Lung (tissue), 12 donors: ENCODE measurements around the gene TSPYL2. TPM values are rescaled to one million over a fixed set of nuclear protein-coding genes. Genes with fewer than 3 reads are reported as not detected.

Experiments used
- ATAC-seq: fragments of 200-7000 bp; cut with Tn5 transposase; one replicate; pipeline ENCODE4 v1.9.1; 2020; ENCODE audit warnings: moderate number of reproducible peaks; ENCODE audit not compliant: insufficient read depth, low FRiP score
- DNase-seq, 3 donors: peaks; one replicate each; pipeline ENCODE4 v3.0.0-alpha.2; 2013 to 2017
- H3K27ac ChIP-seq, 2 donors: one replicate each; pipeline ENCODE4 v1.5.1; 2013; ENCODE audit warnings: mild to moderate bottlenecking in 2 of 2, moderate library complexity in 2 of 2, control low read depth in 1 of 2, inconsistent platforms in 1 of 2, low read depth in 1 of 2, low read length in 1 of 2
- H3K27me3 ChIP-seq, 3 donors: one replicate each; pipeline ENCODE4 v1.5.1; 2013; ENCODE audit warnings: low read length in 2 of 3; ENCODE audit not compliant: control insufficient read depth in 3 of 3, insufficient read depth in 3 of 3
- H3K36me3 ChIP-seq, 4 donors: one replicate each; pipeline ENCODE4 v1.5.1; 2013; ENCODE audit warnings: low read length in 4 of 4, mild to moderate bottlenecking in 1 of 4, moderate library complexity in 1 of 4; ENCODE audit not compliant: control insufficient read depth in 4 of 4, insufficient read depth in 4 of 4
- H3K4me1 ChIP-seq, 5 donors: one replicate each; pipeline ENCODE4 v1.5.1; 2013; ENCODE audit warnings: low read length in 5 of 5, mild to moderate bottlenecking in 2 of 5, moderate library complexity in 1 of 5; ENCODE audit not compliant: control insufficient read depth in 5 of 5, insufficient read depth in 5 of 5
- H3K4me3 ChIP-seq: one replicate; pipeline ENCODE4 v1.5.1; 2013; ENCODE audit warnings: mild to moderate bottlenecking, control low read depth, moderate library complexity
- H3K9ac ChIP-seq, 2 donors: one replicate each; pipeline ENCODE4 v1.5.1; 2013; ENCODE audit warnings: low read length in 2 of 2, control low read depth in 1 of 2; ENCODE audit not compliant: insufficient read depth in 1 of 2
- H3K9me3 ChIP-seq, 4 donors: one replicate each; pipeline ENCODE4 v1.5.1; 2013; ENCODE audit warnings: low read length in 3 of 4, mild to moderate bottlenecking in 1 of 4, moderate library complexity in 1 of 4; ENCODE audit not compliant: control insufficient read depth in 4 of 4, insufficient read depth in 3 of 4
- CTCF ChIP-seq: IDR thresholded peaks from 2 replicates; pipeline ENCODE4 v1.5.1; 2012; ENCODE audit warnings: mild to moderate bottlenecking; ENCODE audit errors: control extremely low read depth, extremely low read depth
- WGBS, 2 donors: extraction: QIAGEN DNeasy Blood & Tissue Kit; methylation state at CpG; one replicate each; pipeline ENCODE4 v1.1.7; 2013; 5-methylcytosine and 5-hydroxymethylcytosine counted together
- polyA plus RNA-seq, 2 donors: library from polyadenylated mRNA; stranded (reverse); fragments of 200-250 nt; gene quantifications; one replicate each; pipeline ENCODE4 v1.2.1, GENCODE V29; 2013
- total RNA-seq, 2 donors: library from RNA; depleted of rRNA in 1 of 2; stranded (reverse); fragments of >200 nt in 1 of 2; gene quantifications; one replicate each; pipeline ENCODE4 v1.2.1, GENCODE V29; 2014 to 2021
- donor health status: control.
- donor health status: control.
- donor health status: Bipolar disorder and iron deficiency.
- donor health status: healthy.
- donor health status: DM: yes; HTN: yes; CAD: no.

Gene TSPYL2
- total and polyA plus RNA-seq, 4 donors = 20.8 to 66.2 (median 36.7) TPM

- DNase-seq = peak in 2 of 3 donors; percentile 2 to 44
- Histone ChIP-seq H3K4me3 (no peak overlapping the region), H3K27ac (peak overlapping the region in 1 of 2 donors; percentile 36), H3K9me3 (peaks cover 0 to 6% (median 0%) of the 10 kb centered on the region in 4 donors), H3K27me3 (peaks cover 0 to 20% (median 10%) of the 10 kb centered on the region in 3 donors), H3K36me3 (peaks cover 0 to 6% (median 3%) of the 10 kb centered on the region in 4 donors), H3K9ac (no peak overlapping the region), H3K4me1 (peaks cover 0 to 6% (median 0%) of the 10 kb centered on the region in 5 donors)
- no peak for TF ChIP-seq CTCF
- ATAC-seq = no peak
- WGBS, 2 donors = 69 to 81% methylated on average over 3 of the region's 3 CpGs
Measured at GRCh38 chrX:53116101-53116500, 33.9 kb downstream of the TSPYL2 start.

- TF ChIP-seq CTCF = no peak
- Histone ChIP-seq H3K27ac (no peak overlapping the region), H3K4me3 (no peak overlapping the region), H3K27me3 (peaks cover 0 to 10% (median 9%) of the 10 kb centered on the region in 3 donors), H3K36me3 (no peaks in the 10 kb centered on the region), H3K9ac (no peak overlapping the region), H3K9me3 (peaks cover 0 to 2% (median 1%) of the 10 kb centered on the region in 4 donors), H3K4me1 (peaks cover 0 to 3% (median 0%) of the 10 kb centered on the region in 5 donors)
- WGBS, 2 donors = 45 to 67% methylated on average over 1 of the region's 1 CpG
- no peak for ATAC-seq
- peak in 1 of 3 donors; percentile 4 for DNase-seq
Measured at GRCh38 chrX:53122013-53122412, 39.8 kb downstream of the TSPYL2 start.

GRCh38 chrX:53125506-53125905 is 43.3 kb downstream of the TSPYL2 start:
- Histone ChIP-seq H3K27ac (no peak overlapping the region), H3K4me1 (peaks cover 0 to 3% (median 0%) of the 10 kb centered on the region in 5 donors), H3K9ac (no peak overlapping the region), H3K36me3 (no peaks in the 10 kb centered on the region), H3K9me3 (peaks cover 0 to 4% (median 1%) of the 10 kb centered on the region in 4 donors), H3K4me3 (no peak overlapping the region), H3K27me3 (peaks cover 3 to 18% (median 11%) of the 10 kb centered on the region in 3 donors)
- ATAC-seq (no peak), DNase-seq (no peak)
- TF ChIP-seq CTCF = no peak

- WGBS, 2 donors = 86 to 100% methylated on average over 2 of the region's 2 CpGs
- TF ChIP-seq CTCF = no peak
- no peak for ATAC-seq
Measured at GRCh38 chrX:53126377-53126776, 44.2 kb downstream of the TSPYL2 start.

More at GRCh38 chrX:53126377-53126776, 44.2 kb downstream of the TSPYL2 start:
- no peaks in the 10 kb centered on the region for H3K36me3 ChIP-seq
- DNase-seq = no peak
- H3K9me3 ChIP-seq = peaks cover 0 to 4% (median 1%) of the 10 kb centered on the region in 4 donors
- peaks cover 0 to 3% (median 0%) of the 10 kb centered on the region in 5 donors for H3K4me1 ChIP-seq
- no peak overlapping the region for H3K27ac ChIP-seq
- H3K27me3 ChIP-seq = peaks cover 3 to 22% (median 17%) of the 10 kb centered on the region in 3 donors
- H3K9ac ChIP-seq = no peak overlapping the region
- no peak overlapping the region for H3K4me3 ChIP-seq
